ENCODE data around the gene NADSYN1.

GRCh38 chr11:71443736-71444445, 9.1 kb upstream of the NADSYN1 start:
- TF ChIP-seq ZSCAN21 (CRISPR knock-in tag; IDR thresholded peaks at IDR 0.05; ENCODE audit: borderline replicate concordance): no peak
- TF ChIP-seq ZBTB4 (CRISPR knock-in tag; IDR thresholded peaks at IDR 0.05; ENCODE audit: borderline replicate concordance): no peak
- TF ChIP-seq ZNF101 (CRISPR knock-in tag; IDR thresholded peaks at IDR 0.05; ENCODE audit: borderline replicate concordance, low read depth): no peak
- TF ChIP-seq ZBTB14 (CRISPR knock-in tag; IDR thresholded peaks at IDR 0.05): no peak
- no peak for TF ChIP-seq ZNF512B (CRISPR knock-in tag; IDR thresholded peaks at IDR 0.05; ENCODE audit: borderline replicate concordance)
- TF ChIP-seq, protein P1, sequence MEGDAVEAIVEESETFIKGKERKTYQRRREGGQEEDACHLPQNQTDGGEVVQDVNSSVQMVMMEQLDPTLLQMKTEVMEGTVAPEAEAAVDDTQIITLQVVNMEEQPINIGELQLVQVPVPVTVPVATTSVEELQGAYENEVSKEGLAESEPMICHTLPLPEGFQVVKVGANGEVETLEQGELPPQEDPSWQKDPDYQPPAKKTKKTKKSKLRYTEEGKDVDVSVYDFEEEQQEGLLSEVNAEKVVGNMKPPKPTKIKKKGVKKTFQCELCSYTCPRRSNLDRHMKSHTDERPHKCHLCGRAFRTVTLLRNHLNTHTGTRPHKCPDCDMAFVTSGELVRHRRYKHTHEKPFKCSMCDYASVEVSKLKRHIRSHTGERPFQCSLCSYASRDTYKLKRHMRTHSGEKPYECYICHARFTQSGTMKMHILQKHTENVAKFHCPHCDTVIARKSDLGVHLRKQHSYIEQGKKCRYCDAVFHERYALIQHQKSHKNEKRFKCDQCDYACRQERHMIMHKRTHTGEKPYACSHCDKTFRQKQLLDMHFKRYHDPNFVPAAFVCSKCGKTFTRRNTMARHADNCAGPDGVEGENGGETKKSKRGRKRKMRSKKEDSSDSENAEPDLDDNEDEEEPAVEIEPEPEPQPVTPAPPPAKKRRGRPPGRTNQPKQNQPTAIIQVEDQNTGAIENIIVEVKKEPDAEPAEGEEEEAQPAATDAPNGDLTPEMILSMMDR (CRISPR knock-in tag; IDR thresholded peaks at IDR 0.05): no peak
- no peak for TF ChIP-seq TBL1XR1 (IDR thresholded peaks at IDR 0.05; ENCODE audit: borderline replicate concordance, low read length, partially characterized antibody)
